ENCODE results near the gene ASPHD1. TPM values are rescaled to one million over a fixed set of nuclear protein-coding genes. Genes with fewer than 3 reads are reported as not detected.

ASPHD1 gene, protein sequence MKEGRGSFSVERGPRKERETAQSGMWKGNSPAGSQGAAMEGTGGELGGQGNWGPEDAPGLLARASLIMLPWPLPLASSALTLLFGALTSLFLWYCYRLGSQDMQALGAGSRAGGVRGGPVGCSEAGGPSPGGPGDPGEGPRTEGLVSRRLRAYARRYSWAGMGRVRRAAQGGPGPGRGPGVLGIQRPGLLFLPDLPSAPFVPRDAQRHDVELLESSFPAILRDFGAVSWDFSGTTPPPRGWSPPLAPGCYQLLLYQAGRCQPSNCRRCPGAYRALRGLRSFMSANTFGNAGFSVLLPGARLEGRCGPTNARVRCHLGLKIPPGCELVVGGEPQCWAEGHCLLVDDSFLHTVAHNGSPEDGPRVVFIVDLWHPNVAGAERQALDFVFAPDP
- polyA plus RNA-seq (2012; ENCODE audit: insufficient read depth, insufficient read length, low read depth): 85.1 TPM

DNA sequence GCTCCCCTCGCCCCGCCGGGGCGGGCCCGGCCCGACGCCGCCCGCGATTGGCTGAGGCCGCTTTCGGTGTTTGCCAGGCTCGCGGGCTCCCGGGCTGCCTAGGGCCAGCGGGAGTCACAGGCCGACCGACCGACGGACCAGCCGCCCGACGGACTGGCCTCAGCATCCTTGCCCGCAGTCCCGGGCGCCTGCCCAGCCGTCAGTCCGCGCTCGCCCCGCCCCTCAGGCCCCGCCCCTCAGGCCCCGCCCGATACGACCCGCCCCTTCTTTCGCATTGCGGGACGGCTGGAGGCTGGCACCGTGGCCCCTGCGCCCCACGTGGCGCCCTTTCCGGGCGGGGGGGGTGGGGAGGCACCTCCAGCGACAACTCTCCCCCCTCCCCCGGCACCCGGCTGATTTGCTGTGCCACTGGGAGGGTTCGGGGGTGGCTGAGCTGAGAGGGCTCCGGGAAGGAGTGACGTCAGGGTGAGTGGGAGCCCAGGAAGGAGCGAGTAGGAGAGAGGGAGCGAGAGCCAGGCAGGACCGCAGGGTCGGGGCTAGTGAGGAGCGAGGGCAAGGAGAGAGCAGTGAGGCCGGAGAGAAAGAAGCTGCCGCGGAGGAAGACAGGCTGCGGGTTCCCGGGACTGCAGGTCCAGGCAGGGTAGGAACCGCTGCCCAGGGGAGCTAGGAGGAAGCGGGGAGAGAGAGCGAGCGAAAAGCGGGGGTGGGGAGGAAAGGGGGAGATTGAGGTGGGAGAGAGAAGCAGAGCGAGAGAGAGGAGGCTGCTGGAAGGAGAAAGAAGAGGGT is at the start of gene ASPHD1:
Gene ASPHD1, plus strand, starts transcription at position 387 of the 786 bp plus-strand sequence. CDS start 484 bp downstream, outside the sequence.
- Histone ChIP-seq H3K36me3 (peaks cover 22% of the 10 kb centered on the region), H3K4me1 (peaks cover 10% of the 10 kb centered on the region), H3K4me3 (ENCODE audit: low read depth, low read length) (peak within 1 kb of the TSS; percentile 94), H3K9me3 (no peaks in the 10 kb centered on the region), H3K27me3 (no peaks in the 10 kb centered on the region)
- peak; percentile 96 for DNase-seq
- TF ChIP-seq, protein P1, sequence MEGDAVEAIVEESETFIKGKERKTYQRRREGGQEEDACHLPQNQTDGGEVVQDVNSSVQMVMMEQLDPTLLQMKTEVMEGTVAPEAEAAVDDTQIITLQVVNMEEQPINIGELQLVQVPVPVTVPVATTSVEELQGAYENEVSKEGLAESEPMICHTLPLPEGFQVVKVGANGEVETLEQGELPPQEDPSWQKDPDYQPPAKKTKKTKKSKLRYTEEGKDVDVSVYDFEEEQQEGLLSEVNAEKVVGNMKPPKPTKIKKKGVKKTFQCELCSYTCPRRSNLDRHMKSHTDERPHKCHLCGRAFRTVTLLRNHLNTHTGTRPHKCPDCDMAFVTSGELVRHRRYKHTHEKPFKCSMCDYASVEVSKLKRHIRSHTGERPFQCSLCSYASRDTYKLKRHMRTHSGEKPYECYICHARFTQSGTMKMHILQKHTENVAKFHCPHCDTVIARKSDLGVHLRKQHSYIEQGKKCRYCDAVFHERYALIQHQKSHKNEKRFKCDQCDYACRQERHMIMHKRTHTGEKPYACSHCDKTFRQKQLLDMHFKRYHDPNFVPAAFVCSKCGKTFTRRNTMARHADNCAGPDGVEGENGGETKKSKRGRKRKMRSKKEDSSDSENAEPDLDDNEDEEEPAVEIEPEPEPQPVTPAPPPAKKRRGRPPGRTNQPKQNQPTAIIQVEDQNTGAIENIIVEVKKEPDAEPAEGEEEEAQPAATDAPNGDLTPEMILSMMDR (IDR thresholded peaks at IDR 0.05; ENCODE audit: low read depth, low read length): no peak

DNA sequence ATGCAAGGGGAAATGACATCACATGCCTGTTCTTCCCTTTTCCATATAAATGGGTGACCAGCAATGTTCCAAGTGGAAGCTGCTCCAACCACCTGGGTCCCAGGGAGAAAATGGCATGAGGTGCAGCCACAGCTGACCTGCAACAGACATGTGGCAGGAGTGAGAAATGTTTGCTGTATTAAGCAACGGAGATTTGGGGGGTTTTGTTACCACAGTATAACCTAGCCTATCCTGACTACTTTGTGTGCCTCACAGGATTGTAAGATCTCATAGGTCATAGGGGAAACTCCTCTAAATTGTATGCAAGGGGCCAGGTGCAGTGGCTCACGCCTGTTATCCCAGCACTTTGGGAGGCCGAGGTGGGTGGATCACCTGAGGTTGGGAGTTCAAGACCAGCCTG is 49.3 kb upstream of the ASPHD1 start:
- Histone ChIP-seq H3K4me1 (0 out of 2 replicates have a peak, but pooled peaks cover 2% of the 10 kb centered on the region), H3K27me3 (no peaks in the 10 kb centered on the region), H3K4me3 (ENCODE audit: low read depth, low read length) (no peak overlapping the region), H3K9me3 (no peaks in the 10 kb centered on the region), H3K36me3 (no peaks in the 10 kb centered on the region)
- TF ChIP-seq, protein P1 (IDR thresholded peaks at IDR 0.05; ENCODE audit: low read depth, low read length): no peak
- no peak for DNase-seq

DNA sequence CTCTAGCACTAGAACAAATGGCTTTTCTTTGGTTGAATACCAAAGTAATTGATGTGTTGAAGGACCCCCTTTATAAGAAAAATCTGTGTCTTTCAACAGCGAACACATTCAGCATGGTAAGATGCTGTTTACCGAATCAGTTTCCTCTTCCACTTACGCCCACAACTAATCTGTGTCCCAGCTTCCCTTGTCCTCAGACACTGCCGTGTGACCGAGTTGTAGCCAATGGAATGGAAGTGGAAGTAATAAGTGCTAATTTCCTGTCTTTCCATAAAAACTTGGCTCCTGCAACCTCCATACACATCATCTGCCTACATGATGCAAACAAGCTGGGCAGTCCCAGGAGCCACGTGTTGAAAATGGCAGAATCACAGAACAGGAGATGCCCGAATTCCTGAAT is 47.6 kb upstream of the ASPHD1 start:
- TF ChIP-seq, protein P1 (IDR thresholded peaks at IDR 0.05; ENCODE audit: low read depth, low read length): no peak
- H3K27me3 ChIP-seq: no peaks in the 10 kb centered on the region
- H3K4me1 ChIP-seq: peaks cover 8% of the 10 kb centered on the region; the same call in 1 of the 2 replicates
- DNase-seq: no peak
- no peaks in the 10 kb centered on the region for H3K9me3 ChIP-seq
- H3K4me3 ChIP-seq (ENCODE audit: low read depth, low read length): no peak overlapping the region
- H3K36me3 ChIP-seq: no peaks in the 10 kb centered on the region

DNA sequence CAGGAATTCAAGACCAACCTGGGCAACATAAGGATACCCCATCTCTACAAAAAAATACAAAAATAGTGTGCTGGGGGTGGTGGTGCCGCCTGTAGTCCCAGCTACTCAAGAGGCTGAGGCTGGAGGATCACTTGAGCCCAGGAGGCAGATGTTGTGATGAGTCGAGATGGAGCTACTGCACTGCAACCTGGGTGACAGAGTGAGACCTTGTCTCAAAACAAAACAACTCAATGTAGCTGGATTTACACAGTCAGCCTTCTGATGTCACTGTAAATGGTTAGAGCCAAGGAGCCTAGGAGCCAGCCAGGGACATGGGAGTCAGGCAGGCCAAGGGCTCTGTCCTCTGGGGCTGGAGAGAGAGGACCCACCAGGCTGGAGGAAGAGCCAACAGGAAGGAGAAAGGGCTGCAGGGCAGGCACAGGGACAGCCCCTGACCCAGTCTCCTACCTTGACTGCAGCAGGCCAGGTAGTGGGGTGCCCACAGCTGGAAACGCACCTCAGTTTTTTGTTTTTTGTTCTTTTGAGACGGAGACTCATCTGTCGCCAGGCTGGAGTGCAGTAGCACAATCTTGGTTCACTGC is 45.7 kb upstream of the ASPHD1 start:
- TF ChIP-seq, protein P1 (IDR thresholded peaks at IDR 0.05; ENCODE audit: low read depth, low read length): no peak
- Histone ChIP-seq H3K4me3 (ENCODE audit: low read depth, low read length) (no peak overlapping the region), H3K27me3 (no peaks in the 10 kb centered on the region), H3K9me3 (no peaks in the 10 kb centered on the region), H3K4me1 (peaks cover 8% of the 10 kb centered on the region; the same call in 1 of the 2 replicates), H3K36me3 (peaks cover 11% of the 10 kb centered on the region)
- DNase-seq: no peak

DNA sequence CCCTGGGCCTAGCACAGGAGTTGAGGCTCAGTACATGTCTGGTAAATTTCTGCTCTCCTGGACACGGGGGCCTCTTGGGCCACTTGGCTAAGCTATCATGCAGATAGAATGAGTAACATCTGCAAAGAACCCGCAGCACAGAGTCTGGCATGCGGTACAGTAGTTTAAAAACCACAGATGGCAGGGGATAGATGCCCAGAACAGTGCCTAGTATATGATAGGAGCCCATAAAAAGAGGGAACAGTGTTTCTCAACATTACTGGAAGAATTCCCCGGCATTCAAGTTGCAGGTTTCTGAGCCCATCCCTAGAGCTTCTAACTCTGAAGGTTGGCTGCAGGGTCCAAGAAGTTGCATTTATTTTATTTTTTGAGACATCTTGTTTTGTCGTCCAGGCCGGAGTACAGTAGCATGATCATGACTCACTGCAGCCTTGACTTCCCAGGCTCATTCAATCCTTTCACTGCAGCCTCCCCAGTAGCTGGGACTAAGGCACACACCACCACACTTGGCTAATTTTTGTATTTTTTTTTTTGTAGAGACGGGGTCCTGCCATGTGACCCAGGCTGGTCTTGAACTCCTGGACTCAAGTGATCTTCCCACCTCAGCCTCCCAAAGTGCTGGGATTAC is 43.0 kb upstream of the ASPHD1 start:
- Histone ChIP-seq H3K36me3 (peaks cover 22% of the 10 kb centered on the region), H3K27me3 (no peaks in the 10 kb centered on the region), H3K4me1 (peaks cover 10% of the 10 kb centered on the region; the same call in 1 of the 2 replicates), H3K9me3 (no peaks in the 10 kb centered on the region), H3K4me3 (ENCODE audit: low read depth, low read length) (no peak overlapping the region)
- DNase-seq: no peak
- TF ChIP-seq, protein P1 (IDR thresholded peaks at IDR 0.05; ENCODE audit: low read depth, low read length): no peak
